GM12878 (cell line): ENCODE measurements around the gene PSMC3. TPM values are rescaled to one million over a fixed set of nuclear protein-coding genes. Genes with fewer than 3 reads are reported as not detected.

Source experiments
- CHD4 ChIP-seq: fragments of 200-600 bp; sonication (generic); IDR thresholded peaks from 2 replicates; pipeline ENCODE4 v1.6.1; 2016; ENCODE audit warnings: mild to moderate bottlenecking
- CTCF ChIP-seq, 3 experiments: IDR thresholded peaks in 2 of 3; conservative IDR thresholded peaks in 1 of 3; 2 replicates each; pipeline ENCODE4 v1.5.1; 2011; ENCODE audit warnings: low read depth in 3 of 3, low read length in 3 of 3, mild to moderate bottlenecking in 3 of 3, control low read depth in 2 of 3, moderate library complexity in 2 of 3, inconsistent platforms in 1 of 3, mixed read lengths in 1 of 3; ENCODE audit not compliant: control insufficient read depth in 2 of 3, insufficient read depth in 1 of 3; ENCODE audit errors: extremely low read depth in 1 of 3
- EED ChIP-seq: sonication (generic); IDR thresholded peaks from 2 replicates; pipeline ENCODE4 v1.6.1; 2016; ENCODE audit warnings: antibody characterized with exemption, low read depth
- FOXM1 ChIP-seq: IDR thresholded peaks from 2 replicates; pipeline ENCODE4 v1.6.1; 2012; ENCODE audit warnings: low read depth, mild to moderate bottlenecking, inconsistent platforms, low read length, moderate library complexity
- HSF1 ChIP-seq: fragments of 150-350 bp; IDR thresholded peaks from 2 replicates; pipeline ENCODE4 v1.6.1; 2014; ENCODE audit warnings: mild to moderate bottlenecking, low read depth, low read length
- KLF5 ChIP-seq: fragments of 450-650 bp; IDR thresholded peaks from 2 replicates; pipeline ENCODE4 v1.6.1; 2014; ENCODE audit warnings: mild to moderate bottlenecking; ENCODE audit not compliant: partially characterized antibody
- NBN ChIP-seq: fragments of 450-650 bp; IDR thresholded peaks from 2 replicates; pipeline ENCODE4 v1.6.1; 2016
- NKRF ChIP-seq: fragments of 450-650 bp; conservative IDR thresholded peaks from 2 replicates; pipeline ENCODE4 v1.6.1; 2017; ENCODE audit warnings: mild to moderate bottlenecking, moderate library complexity
- PAX5 ChIP-seq: IDR thresholded peaks from 2 replicates; pipeline ENCODE4 v1.6.1; 2011; ENCODE audit warnings: low read depth, low read length, borderline replicate concordance
- SREBF2 ChIP-seq: IDR thresholded peaks from 2 replicates; pipeline ENCODE4 v1.6.1; 2012; ENCODE audit warnings: mild to moderate bottlenecking, low read length
- USF1 ChIP-seq: IDR thresholded peaks from 2 replicates; pipeline ENCODE4 v1.6.1; 2011; ENCODE audit warnings: borderline replicate concordance, low read depth, mild to moderate bottlenecking, moderate library complexity, mixed read lengths, low read length; ENCODE audit not compliant: insufficient read depth; ENCODE audit errors: extremely low read length
- ZBED1 ChIP-seq: IDR thresholded peaks from 2 replicates; pipeline ENCODE4 v1.6.1; 2016; ENCODE audit warnings: borderline replicate concordance
- ZNF384 ChIP-seq: IDR thresholded peaks from 2 replicates; pipeline ENCODE4 v1.6.1; 2012; ENCODE audit warnings: low read depth, mild to moderate bottlenecking, low read length, improper control_type of control experiment, borderline replicate concordance
- polyA plus RNA-seq, 11 experiments: library from polyadenylated mRNA; depleted of rRNA in 4 of 11; unstranded in 6 of 11; stranded (reverse) in 5 of 11; fragments of >200 nt; fragmentation: Nextera tagmentation in 4 of 11; fragmentation: Illumina TruSeq in 1 of 11; extraction: Ambion mirVana in 4 of 11; extraction: Trizol in 1 of 11; gene quantifications; 1 replicate in 1 of 11; 2 replicates in 10 of 11; pipeline versions ENCODE4 v1.2.1 to v1.2.3, GENCODE V29; 2011 to 2016; ENCODE audit warnings: inconsistent platforms in 2 of 11, missing spikeins in 2 of 11, low read depth in 1 of 11
- total RNA-seq, 4 experiments: library from RNA; depleted of rRNA in 3 of 4; stranded (reverse); fragments of >200 nt in 3 of 4; fragmentation: Illumina TruSeq in 1 of 4; extraction: Trizol in 1 of 4; gene quantifications; 2 replicates each; pipeline versions ENCODE4 v1.2.1 to v1.2.3, GENCODE V29; 2013 to 2021
- TF ChIP-seq, protein P1 (sequence below): fragments of 450-650 bp; IDR thresholded peaks from 2 replicates; pipeline ENCODE4 v1.6.1; 2018; ENCODE audit warnings: mild to moderate bottlenecking, low read depth, moderate library complexity; ENCODE audit not compliant: partially characterized antibody
- TF ChIP-seq, protein P2 (sequence below): fragments of 450-650 bp; formaldehyde crosslinking; IDR thresholded peaks from 2 replicates; pipeline ENCODE4 v1.4.0; 2022; ENCODE audit warnings: mild to moderate bottlenecking, moderate library complexity

The PSMC3 gene
- total and polyA plus RNA-seq, 10 of the 15 experiments (the other 5 are each of a cell fraction or from before 2014, with no cell fraction given) = 39.5 to 289 (median 155) TPM

DNA sequence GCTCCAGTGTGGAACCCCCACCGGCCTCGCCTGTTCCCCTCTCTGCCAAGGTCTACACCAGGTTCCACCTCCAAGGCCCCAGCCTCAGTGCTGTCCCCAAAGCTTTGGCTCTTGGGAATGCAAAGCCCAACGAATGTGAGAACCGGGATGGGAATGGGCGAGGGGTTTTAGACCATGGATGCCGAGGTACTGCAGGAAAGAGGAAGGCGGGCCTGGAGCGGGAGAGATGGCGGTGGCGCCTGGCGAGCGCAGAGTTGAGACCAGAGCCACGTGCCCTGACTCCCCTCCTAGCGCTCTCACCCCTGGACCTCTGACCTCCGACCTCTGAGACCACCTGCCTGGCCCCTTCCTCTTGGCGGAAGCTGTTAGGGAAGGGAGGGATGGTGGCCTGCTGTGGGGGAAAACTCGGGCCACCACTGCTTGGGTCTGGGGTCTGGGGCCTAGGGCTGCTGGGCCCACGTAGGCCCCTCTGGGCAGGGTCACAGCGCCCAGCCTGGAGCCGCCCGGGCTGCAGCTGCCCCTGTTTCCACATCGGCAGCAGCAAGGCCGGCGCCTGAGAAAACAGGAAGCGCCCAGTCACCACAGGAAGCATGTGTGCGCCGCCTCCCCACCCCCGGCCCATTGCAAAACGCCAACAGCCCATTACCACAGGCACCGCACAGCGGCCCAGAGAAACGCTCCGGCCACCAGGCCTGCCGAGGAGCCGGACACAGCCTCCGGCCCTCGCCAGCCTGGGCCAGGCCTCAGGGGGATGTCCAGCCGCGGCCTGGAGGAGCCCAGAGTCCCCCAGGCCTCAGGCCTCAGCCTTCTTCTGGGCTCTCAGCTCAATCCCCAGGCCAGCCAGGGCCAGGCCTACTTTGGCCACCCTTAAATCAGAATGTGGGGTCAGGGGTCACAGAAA is 31.7 kb downstream of the PSMC3 start (continued):
- TF ChIP-seq CTCF (IDR thresholded peaks at IDR 0.05 in 2 of 3, conservative IDR thresholded peaks at IDR 0.05 in 1 of 3; ENCODE audit: control insufficient read depth in 2 of 3, extremely low read depth in 1 of 3, insufficient read depth in 1 of 3, low read depth in 3 of 3, low read length in 3 of 3) (no peak), SREBF2 (no peak), CHD4 (no peak), KLF5 (peak; percentile 74), NKRF (no peak), FOXM1 (no peak), ZBED1 (no peak), PAX5 (peak; percentile 65; the same call in 1 of the 2 replicates), ZNF384 (no peak), EED (0 out of 2 replicates have a peak, but pooled peaks have one; percentile 38), NBN (0 out of 2 replicates have a peak, but pooled peaks have one; percentile 62), HSF1 (no peak), USF1 (no peak)
- TF ChIP-seq, protein P1, sequence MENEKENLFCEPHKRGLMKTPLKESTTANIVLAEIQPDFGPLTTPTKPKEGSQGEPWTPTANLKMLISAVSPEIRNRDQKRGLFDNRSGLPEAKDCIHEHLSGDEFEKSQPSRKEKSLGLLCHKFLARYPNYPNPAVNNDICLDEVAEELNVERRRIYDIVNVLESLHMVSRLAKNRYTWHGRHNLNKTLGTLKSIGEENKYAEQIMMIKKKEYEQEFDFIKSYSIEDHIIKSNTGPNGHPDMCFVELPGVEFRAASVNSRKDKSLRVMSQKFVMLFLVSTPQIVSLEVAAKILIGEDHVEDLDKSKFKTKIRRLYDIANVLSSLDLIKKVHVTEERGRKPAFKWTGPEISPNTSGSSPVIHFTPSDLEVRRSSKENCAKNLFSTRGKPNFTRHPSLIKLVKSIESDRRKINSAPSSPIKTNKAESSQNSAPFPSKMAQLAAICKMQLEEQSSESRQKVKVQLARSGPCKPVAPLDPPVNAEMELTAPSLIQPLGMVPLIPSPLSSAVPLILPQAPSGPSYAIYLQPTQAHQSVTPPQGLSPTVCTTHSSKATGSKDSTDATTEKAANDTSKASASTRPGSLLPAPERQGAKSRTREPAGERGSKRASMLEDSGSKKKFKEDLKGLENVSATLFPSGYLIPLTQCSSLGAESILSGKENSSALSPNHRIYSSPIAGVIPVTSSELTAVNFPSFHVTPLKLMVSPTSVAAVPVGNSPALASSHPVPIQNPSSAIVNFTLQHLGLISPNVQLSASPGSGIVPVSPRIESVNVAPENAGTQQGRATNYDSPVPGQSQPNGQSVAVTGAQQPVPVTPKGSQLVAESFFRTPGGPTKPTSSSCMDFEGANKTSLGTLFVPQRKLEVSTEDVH = no peak
- TF ChIP-seq, protein P2, sequence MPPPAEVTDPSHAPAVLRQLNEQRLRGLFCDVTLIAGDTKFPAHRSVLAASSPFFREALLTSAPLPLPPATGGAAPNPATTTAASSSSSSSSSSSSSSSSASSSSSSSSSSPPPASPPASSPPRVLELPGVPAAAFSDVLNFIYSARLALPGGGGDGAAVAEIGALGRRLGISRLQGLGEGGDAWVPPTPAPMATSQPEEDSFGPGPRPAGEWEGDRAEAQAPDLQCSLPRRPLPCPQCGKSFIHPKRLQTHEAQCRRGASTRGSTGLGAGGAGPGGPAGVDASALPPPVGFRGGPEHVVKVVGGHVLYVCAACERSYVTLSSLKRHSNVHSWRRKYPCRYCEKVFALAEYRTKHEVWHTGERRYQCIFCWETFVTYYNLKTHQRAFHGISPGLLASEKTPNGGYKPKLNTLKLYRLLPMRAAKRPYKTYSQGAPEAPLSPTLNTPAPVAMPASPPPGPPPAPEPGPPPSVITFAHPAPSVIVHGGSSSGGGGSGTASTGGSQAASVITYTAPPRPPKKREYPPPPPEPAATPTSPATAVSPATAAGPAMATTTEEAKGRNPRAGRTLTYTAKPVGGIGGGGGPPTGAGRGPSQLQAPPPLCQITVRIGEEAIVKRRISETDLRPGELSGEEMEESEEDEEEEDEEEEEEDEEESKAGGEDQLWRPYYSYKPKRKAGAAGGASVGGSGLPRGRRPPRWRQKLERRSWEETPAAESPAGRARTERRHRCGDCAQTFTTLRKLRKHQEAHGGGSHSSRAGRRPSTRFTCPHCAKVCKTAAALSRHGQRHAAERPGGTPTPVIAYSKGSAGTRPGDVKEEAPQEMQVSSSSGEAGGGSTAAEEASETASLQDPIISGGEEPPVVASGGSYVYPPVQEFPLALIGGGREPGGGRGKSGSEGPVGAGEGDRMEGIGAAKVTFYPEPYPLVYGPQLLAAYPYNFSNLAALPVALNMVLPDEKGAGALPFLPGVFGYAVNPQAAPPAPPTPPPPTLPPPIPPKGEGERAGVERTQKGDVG (CRISPR knock-in tag) = peak; percentile 63; the same call in 1 of the 2 replicates
